CD14-positive monocyte (primary cell): Measurements from ENCODE around the gene UNC5A. TPM values are rescaled to one million over a fixed set of nuclear protein-coding genes. Genes with fewer than 3 reads are reported as not detected.

ENCODE experiments used
- DNase-seq, 3 donors: peaks; one replicate each; pipeline ENCODE4 v3.0.0-alpha.2; 2011 to 2022
- H2AFZ ChIP-seq: 2 replicates; pipeline ENCODE4 v1.6.0; 2012; ENCODE audit warnings: mild to moderate bottlenecking, low read depth, low read length, inconsistent platforms; ENCODE audit not compliant: insufficient read depth, poor library complexity, severe bottlenecking
- H3K27ac ChIP-seq, 2 donors: 1 replicate in 1 of 2; 2 replicates in 1 of 2; pipeline ENCODE4 v1.5.1; 2012 to 2013; ENCODE audit warnings: low read length in 2 of 2, control low read depth in 1 of 2, inconsistent platforms in 1 of 2, low read depth in 1 of 2, mild to moderate bottlenecking in 1 of 2
- H3K27me3 ChIP-seq, 2 donors: one replicate each; pipeline versions ENCODE4 v1.6.0 to v1.6.1; 2011 to 2013; ENCODE audit warnings: low read length in 2 of 2; ENCODE audit not compliant: control insufficient read depth in 2 of 2, insufficient read depth in 2 of 2
- H3K36me3 ChIP-seq, 2 donors: replicated peaks in 1 of 2; 1 replicate in 1 of 2; 2 replicates in 1 of 2; pipeline versions ENCODE4 v1.5.1 to v1.6.1; 2012 to 2013; ENCODE audit warnings: low read length in 2 of 2, control low read depth in 1 of 2, inconsistent platforms in 1 of 2, mild to moderate bottlenecking in 1 of 2; ENCODE audit not compliant: insufficient read depth in 2 of 2, control insufficient read depth in 1 of 2
- H3K4me1 ChIP-seq, 2 donors: 1 replicate in 1 of 2; 2 replicates in 1 of 2; pipeline versions ENCODE4 v1.5.1 to v1.6.1; 2012 to 2013; ENCODE audit warnings: low read length in 2 of 2, control low read depth in 1 of 2, inconsistent platforms in 1 of 2, mild to moderate bottlenecking in 1 of 2, moderate library complexity in 1 of 2; ENCODE audit not compliant: insufficient read depth in 2 of 2, control insufficient read depth in 1 of 2
- H3K4me2 ChIP-seq: replicated peaks from 2 replicates; pipeline ENCODE3; 2012; ENCODE audit warnings: low read length, moderate library complexity, mild to moderate bottlenecking; ENCODE audit not compliant: poor library complexity, severe bottlenecking; ENCODE audit errors: extremely low read depth
- H3K4me3 ChIP-seq, 3 experiments: fragments of 200-600 bp in 1 of 3; sonication (generic) in 1 of 3; replicated peaks in 1 of 3; 1 replicate in 2 of 3; 2 replicates in 1 of 3; pipeline ENCODE4 v1.5.1; 2011 to 2013; ENCODE audit warnings: low read length in 3 of 3, mild to moderate bottlenecking in 3 of 3, control low read depth in 2 of 3, low read depth in 2 of 3, inconsistent platforms in 1 of 3, moderate library complexity in 1 of 3
- H3K79me2 ChIP-seq: 2 replicates; pipeline ENCODE4 v1.6.0; 2012; ENCODE audit warnings: mild to moderate bottlenecking, control low read depth, inconsistent platforms, low read length, moderate library complexity; ENCODE audit not compliant: insufficient read depth
- H3K9ac ChIP-seq: 2 replicates; pipeline ENCODE4 v1.6.0; 2017; ENCODE audit warnings: low read length, mild to moderate bottlenecking; ENCODE audit not compliant: insufficient read depth, poor library complexity, severe bottlenecking
- H3K9me3 ChIP-seq, 2 donors: replicated peaks in 1 of 2; 1 replicate in 1 of 2; 2 replicates in 1 of 2; pipeline versions ENCODE4 v1.5.1 to v1.6.1; 2012 to 2013; ENCODE audit warnings: low read length in 2 of 2, control low read depth in 1 of 2; ENCODE audit not compliant: control insufficient read depth in 1 of 2, insufficient read depth in 1 of 2
- H4K20me1 ChIP-seq: 2 replicates; pipeline ENCODE4 v1.6.0; 2012; ENCODE audit warnings: mild to moderate bottlenecking, low read length, control low read depth, moderate library complexity; ENCODE audit not compliant: insufficient read depth
- H3K27ac Mint-ChIP-seq, 7 donors: one replicate each; pipeline ENCODE4 v1.8.0; 2020; ENCODE audit warnings: mild to moderate bottlenecking in 7 of 7, mixed read lengths in 7 of 7, moderate library complexity in 6 of 7, inconsistent platforms in 2 of 7
- H3K27me3 Mint-ChIP-seq, 3 donors: one replicate each; pipeline ENCODE4 v1.8.0; 2021 to 2022; ENCODE audit warnings: low read depth in 3 of 3, mild to moderate bottlenecking in 3 of 3, mixed read lengths in 3 of 3, moderate library complexity in 3 of 3, inconsistent platforms in 1 of 3
- H3K36me3 Mint-ChIP-seq, 2 donors: one replicate each; pipeline ENCODE4 v1.8.0; 2020; ENCODE audit warnings: mixed read lengths in 2 of 2, inconsistent platforms in 1 of 2, mild to moderate bottlenecking in 1 of 2
- H3K4me1 Mint-ChIP-seq: one replicate; pipeline ENCODE4 v1.8.0; 2020; ENCODE audit warnings: mild to moderate bottlenecking, mixed read lengths
- H3K4me3 Mint-ChIP-seq, 2 donors: one replicate each; pipeline ENCODE4 v1.8.0; 2020; ENCODE audit warnings: mild to moderate bottlenecking in 2 of 2, mixed read lengths in 2 of 2, moderate library complexity in 1 of 2
- H3K9me3 Mint-ChIP-seq, 7 donors: one replicate each; pipeline ENCODE4 v1.8.0; 2020 to 2022; ENCODE audit warnings: mixed read lengths in 7 of 7, mild to moderate bottlenecking in 6 of 7, moderate library complexity in 6 of 7, inconsistent platforms in 2 of 7
- WGBS: methylation state at CpG from one replicate; pipeline ENCODE4 v1.1.5; 2013; ENCODE audit warnings: missing lambda C conversion rate; ENCODE audit not compliant: insufficient coverage; 5-methylcytosine and 5-hydroxymethylcytosine counted together
- intact Hi-C, 2 donors: fragments of 100-400 bp; cut with micrococcal nuclease; formaldehyde crosslinking; loops; one replicate each; pipeline versions ENCODE4 v1.15.0 to v1.15.1; 2023
- polyA plus RNA-seq, 3 donors: library from polyadenylated mRNA; depleted of rRNA in 1 of 3; unstranded in 2 of 3; stranded (reverse) in 1 of 3; fragments of 300-500 nt in 2 of 3; fragments of >200 nt in 1 of 3; fragmentation: Illumina TruSeq in 2 of 3; gene quantifications; 1 replicate in 2 of 3; 2 replicates in 1 of 3; pipeline ENCODE4 v1.2.3, GENCODE V29; 2012 to 2021
- TF ChIP-seq, protein P1 (sequence below): fragments of 200-600 bp; IDR thresholded peaks from one replicate; pipeline ENCODE4 v1.8.0; 2022; ENCODE audit warnings: antibody characterized with exemption, mild to moderate bottlenecking

UNC5A gene
- polyA plus RNA-seq, 3 donors: 0.03 to 0.07 TPM; not detected in 1

DNA sequence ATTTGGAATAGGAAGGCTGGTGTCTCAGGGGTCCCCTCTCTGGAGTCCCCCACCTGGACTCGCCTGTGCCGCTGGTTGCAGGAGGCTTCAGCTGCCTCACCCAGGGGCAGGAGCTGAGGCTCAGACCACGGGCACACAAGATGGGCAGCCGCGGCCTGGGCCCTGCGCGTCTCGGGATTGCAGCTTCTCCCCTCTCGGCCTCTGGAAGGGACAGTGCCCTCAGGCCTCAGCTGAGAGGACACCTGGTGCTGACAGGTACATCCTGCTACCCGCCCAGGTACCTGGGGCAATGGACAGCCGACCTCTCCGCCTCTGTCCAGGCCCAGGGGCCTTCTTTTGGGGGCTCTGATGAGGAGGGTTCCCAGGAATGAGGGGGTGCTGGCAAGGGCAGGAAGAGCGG, 38.3 kb downstream of the UNC5A start:
- H3K4me1 ChIP-seq: no peaks in the 10 kb centered on the region
- intact Hi-C loops: no loop called here
- H3K9me3 Mint-ChIP-seq: no peaks in the 10 kb centered on the region
- DNase-seq: no peak
- H2AFZ ChIP-seq: no peak overlapping the region
- H3K27ac ChIP-seq: no peak overlapping the region
- H3K4me3 ChIP-seq: no peak overlapping the region
- no peaks in the 10 kb centered on the region for H3K79me2 ChIP-seq
- H3K4me2 ChIP-seq: no peak overlapping the region
- TF ChIP-seq, protein P1, sequence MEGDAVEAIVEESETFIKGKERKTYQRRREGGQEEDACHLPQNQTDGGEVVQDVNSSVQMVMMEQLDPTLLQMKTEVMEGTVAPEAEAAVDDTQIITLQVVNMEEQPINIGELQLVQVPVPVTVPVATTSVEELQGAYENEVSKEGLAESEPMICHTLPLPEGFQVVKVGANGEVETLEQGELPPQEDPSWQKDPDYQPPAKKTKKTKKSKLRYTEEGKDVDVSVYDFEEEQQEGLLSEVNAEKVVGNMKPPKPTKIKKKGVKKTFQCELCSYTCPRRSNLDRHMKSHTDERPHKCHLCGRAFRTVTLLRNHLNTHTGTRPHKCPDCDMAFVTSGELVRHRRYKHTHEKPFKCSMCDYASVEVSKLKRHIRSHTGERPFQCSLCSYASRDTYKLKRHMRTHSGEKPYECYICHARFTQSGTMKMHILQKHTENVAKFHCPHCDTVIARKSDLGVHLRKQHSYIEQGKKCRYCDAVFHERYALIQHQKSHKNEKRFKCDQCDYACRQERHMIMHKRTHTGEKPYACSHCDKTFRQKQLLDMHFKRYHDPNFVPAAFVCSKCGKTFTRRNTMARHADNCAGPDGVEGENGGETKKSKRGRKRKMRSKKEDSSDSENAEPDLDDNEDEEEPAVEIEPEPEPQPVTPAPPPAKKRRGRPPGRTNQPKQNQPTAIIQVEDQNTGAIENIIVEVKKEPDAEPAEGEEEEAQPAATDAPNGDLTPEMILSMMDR: no peak
- no peak overlapping the region for H3K27ac Mint-ChIP-seq
- peaks cover 0 to 17% of the 10 kb centered on the region in 2 donors for H3K27me3 ChIP-seq
- H3K36me3 Mint-ChIP-seq: no peaks in the 10 kb centered on the region
- no peak overlapping the region for H3K4me3 Mint-ChIP-seq
- peaks cover 3% of the 10 kb centered on the region for H3K4me1 Mint-ChIP-seq
- H3K27me3 Mint-ChIP-seq: peaks cover 22 to 42% (median 36%) of the 10 kb centered on the region in 3 donors
- H3K9me3 ChIP-seq: no peaks in the 10 kb centered on the region
- H4K20me1 ChIP-seq: no peaks in the 10 kb centered on the region
- no peaks in the 10 kb centered on the region for H3K36me3 ChIP-seq
- H3K9ac ChIP-seq: no peak overlapping the region
- 91% methylated on average over 13 of the region's 13 CpGs for WGBS

- Mint-ChIP-seq H3K4me3 (no peak overlapping the region), H3K27ac (no peak overlapping the region), H3K9me3 (no peaks in the 10 kb centered on the region), H3K36me3 (no peaks in the 10 kb centered on the region), H3K27me3 (peaks cover 22 to 42% (median 37%) of the 10 kb centered on the region in 3 donors), H3K4me1 (peaks cover 3% of the 10 kb centered on the region)
- H3K27me3 ChIP-seq: peaks cover 0 to 15% of the 10 kb centered on the region in 2 donors
- no peak overlapping the region for H3K27ac ChIP-seq
- DNase-seq: no peak
- no peaks in the 10 kb centered on the region for H3K36me3 ChIP-seq
- no peaks in the 10 kb centered on the region for H3K79me2 ChIP-seq
- intact Hi-C loops: no loop called here
- H3K4me2 ChIP-seq: no peak overlapping the region
- H2AFZ ChIP-seq: no peak overlapping the region
- no peak overlapping the region for H3K9ac ChIP-seq
- no peaks in the 10 kb centered on the region for H3K4me1 ChIP-seq
- TF ChIP-seq, protein P1: no peak
- H4K20me1 ChIP-seq: no peaks in the 10 kb centered on the region
- 80% methylated on average over 5 of the region's 7 CpGs for WGBS
- H3K4me3 ChIP-seq: no peak overlapping the region
- H3K9me3 ChIP-seq: no peaks in the 10 kb centered on the region
Observed at GRCh38 chr5:176849611-176850227, 39.4 kb downstream of the UNC5A start.
